ENCODE results near the gene TRPM2.

DNA sequence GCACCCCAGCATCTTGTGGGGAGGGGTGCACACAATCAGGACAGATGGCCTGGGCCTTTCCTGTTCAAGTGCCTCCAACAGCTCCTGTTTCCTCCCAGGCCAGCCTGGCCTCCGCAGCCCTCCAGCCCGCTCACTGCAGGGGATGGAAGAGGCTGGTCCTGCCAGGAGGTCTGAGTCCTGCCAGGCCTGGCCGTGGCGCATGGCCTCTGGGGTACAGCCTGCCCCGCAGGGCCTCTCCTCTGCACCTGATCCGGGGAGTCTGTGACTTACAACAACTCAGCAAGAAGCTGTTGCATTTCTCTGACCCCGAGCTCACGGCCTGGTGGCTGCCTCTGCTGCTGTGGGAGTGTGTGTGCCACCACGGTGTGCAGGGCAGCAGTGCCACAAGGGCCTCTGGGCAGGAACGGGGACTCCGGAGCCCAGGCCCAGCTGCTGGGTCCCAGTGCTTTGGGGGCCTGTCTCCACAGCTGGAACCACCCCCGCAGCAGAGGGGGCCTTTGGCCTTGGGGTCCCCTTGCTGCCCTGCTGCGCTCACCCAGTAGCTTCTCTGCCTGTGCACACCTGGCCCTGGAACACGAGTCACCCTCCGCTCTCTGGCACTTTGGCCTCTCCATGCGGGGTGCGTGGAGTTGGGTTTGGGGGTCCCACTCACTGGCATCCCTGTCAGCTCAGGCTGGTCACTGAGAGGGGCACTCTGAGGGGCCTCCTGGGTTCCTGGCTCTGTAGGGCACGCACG, 84.4 kb downstream of the TRPM2 start:
- TF ChIP-seq POLR2A (IDR thresholded peaks at IDR 0.05): no peak
- TF ChIP-seq, protein P1, sequence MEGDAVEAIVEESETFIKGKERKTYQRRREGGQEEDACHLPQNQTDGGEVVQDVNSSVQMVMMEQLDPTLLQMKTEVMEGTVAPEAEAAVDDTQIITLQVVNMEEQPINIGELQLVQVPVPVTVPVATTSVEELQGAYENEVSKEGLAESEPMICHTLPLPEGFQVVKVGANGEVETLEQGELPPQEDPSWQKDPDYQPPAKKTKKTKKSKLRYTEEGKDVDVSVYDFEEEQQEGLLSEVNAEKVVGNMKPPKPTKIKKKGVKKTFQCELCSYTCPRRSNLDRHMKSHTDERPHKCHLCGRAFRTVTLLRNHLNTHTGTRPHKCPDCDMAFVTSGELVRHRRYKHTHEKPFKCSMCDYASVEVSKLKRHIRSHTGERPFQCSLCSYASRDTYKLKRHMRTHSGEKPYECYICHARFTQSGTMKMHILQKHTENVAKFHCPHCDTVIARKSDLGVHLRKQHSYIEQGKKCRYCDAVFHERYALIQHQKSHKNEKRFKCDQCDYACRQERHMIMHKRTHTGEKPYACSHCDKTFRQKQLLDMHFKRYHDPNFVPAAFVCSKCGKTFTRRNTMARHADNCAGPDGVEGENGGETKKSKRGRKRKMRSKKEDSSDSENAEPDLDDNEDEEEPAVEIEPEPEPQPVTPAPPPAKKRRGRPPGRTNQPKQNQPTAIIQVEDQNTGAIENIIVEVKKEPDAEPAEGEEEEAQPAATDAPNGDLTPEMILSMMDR (IDR thresholded peaks at IDR 0.05): no peak
